ENCODE data around the gene PGLYRP1.

The PGLYRP1 gene, protein sequence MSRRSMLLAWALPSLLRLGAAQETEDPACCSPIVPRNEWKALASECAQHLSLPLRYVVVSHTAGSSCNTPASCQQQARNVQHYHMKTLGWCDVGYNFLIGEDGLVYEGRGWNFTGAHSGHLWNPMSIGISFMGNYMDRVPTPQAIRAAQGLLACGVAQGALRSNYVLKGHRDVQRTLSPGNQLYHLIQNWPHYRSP

DNA sequence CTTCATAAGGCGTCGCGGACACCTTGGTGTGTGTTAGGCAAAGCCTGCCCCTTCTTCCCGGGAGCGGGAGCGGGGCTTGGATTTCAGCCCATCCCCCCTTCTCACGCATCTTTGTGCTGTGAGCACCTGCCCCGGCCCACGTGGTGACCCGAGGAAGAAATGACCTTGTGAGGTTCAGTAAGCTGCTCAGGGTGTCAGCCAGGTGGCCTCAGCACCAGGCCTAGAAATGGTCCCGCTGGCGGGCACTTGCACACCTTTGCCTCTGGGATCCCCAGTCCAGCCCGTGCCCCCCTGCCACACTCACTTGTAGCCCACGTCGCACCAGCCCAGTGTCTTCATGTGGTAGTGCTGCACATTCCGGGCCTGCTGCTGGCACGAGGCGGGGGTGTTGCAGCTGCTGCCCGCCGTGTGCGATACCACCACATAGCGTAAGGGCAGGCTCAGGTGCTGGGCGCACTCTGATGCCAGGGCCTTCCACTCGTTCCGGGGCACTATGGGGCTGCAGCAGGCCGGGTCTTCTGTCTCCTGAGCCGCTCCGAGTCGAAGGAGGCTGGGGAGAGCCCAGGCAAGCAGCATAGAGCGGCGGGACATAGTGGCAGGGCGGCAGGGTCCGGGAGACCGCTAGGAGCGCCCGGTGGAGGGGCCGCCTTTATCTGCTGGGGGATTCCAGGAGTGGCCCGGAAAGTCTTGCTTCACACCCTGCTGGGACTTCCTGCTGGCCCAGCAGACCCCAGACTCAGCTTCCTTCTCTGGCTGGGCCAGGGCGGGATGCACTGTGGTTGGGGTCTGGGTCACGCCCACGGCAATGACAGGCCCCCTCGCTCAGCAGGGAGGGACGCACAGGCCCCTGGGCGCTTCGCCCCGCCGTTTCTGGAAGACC lies at the start of gene PGLYRP1:
Gene PGLYRP1, minus strand, starts transcription at position 623 of the 880 bp plus-strand sequence. Its CDS starts 32 bp downstream, at position 591.
- no peak for DNase-seq

DNA sequence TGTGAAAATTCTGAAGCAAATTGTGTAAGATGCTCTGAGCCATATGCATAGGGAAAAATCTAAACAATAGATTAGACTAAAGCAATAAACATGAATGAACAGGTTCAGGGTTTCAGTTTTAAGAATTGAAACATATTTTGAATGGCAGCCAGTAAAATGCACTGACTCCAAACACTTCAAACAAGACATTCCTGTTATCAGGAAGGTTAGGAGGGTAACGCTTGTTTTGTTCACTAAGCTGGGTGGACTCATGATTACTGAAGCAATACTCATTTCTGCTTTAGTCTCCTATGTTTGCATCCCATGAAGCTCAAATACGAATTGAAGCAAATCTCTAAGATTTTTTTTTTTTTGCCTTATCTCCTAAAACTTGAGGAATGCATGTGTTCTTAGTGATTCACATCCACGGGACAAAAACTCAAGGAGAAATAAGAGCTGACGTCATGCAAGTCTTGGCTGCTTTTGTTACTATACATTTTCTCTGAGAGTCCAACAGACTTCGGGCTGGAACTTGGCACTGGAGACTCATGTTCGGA lies 47.0 kb upstream of the PGLYRP1 start:
- DNase-seq = no peak

DNA sequence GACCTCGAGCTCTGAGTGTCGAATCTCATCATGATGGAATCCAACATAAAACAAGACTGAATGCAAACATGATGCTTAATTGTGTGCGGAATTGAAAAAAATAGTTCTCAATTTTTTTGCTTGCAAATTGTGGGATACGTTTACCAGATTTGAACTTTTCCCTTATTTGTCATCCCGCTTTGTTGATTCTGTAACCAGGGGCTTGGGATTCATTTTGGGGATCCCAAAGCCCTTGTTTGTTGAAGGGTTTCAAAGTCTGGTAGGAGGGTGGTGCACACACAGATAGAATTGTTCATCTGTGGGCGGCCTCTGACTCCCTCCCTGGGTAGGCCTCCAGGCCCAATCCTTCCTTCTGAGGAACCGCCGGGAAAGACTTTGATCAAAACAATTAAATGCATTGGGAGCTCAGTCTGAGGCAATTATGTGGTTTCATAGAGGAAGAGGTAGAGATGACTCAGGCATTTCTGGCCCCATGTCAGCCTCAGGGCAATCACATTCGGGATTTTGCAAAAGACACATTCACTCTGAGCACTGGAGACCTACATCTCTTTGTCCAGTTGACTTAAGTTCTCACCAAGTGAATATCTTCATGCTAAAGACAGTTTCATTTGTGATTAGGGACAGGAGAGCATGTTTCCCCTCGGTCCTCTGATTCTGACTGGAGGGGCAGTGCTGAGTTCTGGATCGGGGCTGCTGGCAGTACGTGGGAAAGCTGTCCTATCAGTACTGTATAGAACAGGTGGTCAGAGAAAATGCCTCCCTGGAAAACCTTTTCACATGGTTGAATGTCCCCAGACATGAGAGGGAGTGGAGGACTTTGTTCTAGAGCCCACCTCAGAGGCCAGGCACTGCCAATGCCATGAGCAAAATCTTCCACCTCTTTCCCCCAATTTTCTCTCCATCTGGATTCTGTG lies 45.7 kb upstream of the PGLYRP1 start:
- no peak for DNase-seq

DNA sequence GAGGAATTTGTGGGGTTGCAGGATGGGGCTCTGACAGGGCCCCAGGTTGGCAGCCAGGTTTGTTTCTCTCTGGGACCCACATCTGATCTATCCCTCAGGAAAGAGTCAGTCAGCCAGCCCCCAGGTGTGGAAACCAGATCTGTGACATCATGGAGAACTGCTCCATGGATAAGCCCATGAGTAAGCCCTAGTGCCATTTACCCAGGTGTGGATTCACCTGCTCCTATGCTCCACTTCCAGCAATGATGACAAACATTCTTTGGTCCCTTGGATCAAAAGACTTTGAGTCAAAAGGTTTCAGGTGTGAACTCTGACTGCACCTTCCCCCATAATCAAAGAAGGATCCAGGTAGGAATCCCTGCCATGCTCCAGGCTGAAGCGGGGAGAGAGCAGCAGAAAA lies 44.8 kb upstream of the PGLYRP1 start:
- no peak for DNase-seq

DNA sequence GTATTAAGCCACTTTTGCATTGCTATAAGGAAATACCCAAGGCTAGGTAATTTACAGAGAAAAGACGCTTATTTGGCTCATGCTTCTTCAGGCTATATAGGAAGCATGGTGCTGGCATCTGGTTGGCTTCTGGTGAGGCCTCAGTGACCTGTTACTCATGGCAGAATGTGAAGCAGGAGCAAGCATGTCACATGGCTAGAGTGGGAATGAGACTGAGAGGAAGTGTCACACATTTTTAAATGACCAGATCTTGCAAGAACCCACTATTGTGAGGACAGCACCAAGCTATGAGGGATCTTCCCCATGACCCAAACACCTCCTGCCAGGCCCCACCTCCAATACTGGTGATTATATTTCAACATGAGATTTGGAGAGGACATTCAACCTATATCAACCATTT lies 43.6 kb upstream of the PGLYRP1 start:
- no peak for DNase-seq

DNA sequence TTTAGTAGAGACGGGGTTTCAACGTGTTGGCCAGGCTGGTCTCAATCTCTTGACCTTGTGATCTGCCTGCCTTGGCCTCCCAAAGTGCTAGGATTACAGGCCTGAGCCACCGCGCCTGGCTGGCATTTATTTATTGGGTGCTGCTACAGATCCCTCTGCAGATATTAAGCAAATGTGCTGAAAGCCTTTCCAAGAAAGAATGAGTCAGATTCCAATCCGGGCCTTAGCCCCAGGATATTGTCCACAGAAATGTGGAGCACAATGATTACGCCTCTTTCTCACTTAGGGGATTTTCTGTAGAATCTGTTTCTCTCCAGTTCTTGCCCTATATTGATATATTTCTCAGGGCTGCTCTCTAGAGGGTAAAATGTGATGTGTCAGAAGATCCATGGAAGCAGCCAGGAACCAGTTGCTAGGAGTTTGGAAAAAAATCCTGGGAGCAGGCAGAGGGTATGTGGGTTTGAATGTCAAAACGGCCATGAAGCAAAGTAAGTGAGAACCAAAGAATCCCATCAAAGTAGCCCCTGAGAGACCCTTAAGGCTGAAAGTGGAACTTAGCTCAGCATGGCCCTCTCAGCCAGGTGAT lies 42.7 kb upstream of the PGLYRP1 start:
- DNase-seq = no peak

DNA sequence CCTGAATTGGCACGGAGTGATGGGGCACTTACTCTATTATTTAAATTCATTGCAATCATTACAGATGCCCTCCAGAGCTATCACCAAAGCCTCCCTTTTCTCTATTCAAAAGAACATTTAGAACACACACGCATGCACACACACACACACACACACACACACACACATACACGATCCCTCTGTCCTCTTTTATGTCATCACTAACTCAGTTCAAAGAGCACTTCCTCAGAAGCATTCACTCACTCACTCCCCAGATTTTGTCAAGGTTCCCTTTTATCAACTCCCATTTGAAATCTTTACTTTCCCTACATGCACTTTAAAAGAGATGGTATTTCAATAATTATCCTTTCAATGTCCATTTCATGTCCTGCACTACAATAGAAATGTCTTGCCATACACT lies 40.3 kb upstream of the PGLYRP1 start:
- DNase-seq = no peak

DNA sequence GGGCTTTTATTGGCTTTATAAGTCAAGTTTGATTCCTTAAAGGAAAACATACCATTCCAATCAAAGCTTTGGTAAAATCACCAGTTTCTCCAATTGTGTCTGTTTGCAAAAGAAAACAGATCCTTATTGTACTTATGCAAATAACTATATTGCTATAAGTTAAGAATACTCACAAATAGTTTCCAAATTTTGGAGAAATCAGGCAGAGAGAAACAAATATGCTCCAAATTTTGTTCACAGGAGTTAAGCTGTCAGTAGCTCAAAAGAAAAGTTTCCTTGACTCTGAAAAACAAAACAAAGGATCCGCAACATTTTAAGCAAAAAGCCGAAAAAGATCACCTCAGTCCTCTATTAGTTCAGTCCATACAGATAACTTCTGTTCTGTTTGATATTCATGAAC lies 37.2 kb upstream of the PGLYRP1 start:
- no peak for DNase-seq

DNA sequence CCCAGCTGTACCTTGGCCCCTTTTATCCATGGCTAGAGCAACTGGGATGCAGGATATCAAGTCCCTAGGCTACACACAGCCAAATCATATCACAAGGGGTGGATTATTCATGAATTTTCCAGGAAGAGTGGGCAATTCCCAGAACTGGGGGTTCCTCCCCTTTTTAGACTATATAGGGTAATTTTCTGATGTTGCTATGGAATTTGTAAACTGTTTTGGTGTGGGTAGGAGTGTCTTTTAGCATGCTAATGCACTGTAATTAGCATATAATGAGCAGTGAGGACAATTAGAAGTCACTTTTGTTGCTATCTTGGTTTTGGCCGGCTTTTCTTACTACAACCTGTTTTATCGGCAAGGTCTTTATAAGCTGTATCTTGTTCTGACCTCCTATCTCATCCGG lies 35.9 kb upstream of the PGLYRP1 start:
- no peak for DNase-seq

DNA sequence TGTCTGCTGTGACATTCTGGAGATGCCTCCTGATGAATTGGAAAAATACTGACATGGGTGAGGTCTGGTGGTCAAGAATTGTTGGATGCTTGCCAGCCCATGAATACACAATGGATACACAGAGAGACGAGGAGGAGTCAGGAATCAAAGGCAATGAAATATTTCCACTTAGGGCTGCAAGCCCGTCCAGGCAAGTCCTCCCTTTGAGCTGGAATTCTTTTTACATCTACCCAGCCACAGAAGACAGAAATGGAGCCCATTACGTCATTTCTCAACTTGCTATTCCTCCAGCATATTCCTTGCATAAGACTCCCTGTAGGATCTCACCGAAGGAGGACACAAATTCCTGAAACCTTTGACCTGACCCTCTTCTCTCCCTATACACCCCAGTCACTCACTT lies 33.7 kb upstream of the PGLYRP1 start:
- no peak for DNase-seq

DNA sequence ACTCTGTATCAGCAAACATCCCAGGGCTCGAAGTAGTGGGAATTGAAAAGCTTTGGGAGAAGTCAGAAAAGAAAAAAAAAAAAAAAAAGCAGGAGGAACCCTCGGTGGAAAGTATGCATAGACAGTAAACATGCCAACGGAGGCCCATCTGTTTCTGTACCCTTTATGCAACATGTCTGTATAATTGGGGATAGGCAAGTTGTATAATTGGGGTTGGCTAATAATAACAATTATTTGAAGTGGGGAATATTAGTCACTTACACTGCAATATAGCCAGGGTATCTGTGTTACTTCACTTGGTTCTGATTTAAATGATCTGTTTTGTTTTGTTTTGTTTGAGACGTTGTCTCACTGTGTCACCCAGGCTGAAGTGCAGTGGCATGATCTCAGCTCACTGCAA lies 30.0 kb upstream of the PGLYRP1 start:
- DNase-seq = no peak

DNA sequence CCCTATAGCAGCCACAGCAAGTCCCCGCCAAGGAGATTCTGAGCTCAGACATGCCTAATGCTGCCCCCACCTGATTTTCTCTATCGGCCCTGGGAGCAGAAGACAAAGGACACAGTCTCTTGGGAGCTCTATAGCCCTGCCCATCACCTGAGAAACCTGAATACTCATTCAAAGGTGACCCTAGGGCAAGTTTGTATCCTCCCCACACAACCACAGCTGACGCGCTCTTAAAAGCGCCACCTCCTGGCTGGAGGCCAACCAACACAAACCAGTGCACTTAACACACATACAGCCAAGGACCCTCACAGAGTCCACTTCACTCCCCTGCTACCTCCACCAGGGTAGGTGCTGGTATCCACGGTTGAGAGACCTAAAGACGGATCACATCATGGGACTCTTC lies 26.7 kb upstream of the PGLYRP1 start:
- DNase-seq = no peak

DNA sequence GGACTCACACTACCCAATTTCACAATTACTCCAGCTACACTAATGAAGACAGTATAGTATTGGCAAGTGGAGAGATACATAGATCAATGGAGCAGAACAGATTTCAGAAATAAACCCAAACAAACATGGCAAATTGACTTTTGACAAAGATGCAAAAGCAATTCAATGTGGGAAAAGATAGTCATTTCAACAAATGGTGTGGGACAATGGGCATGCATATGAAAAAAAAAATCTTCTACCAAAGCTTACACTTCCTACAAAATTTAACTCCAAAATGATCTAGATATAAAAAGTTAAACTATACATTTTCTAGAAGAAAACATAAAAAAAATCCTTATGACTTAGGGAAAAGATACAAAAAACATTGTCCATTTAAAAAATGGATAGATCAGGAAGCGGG lies 20.7 kb upstream of the PGLYRP1 start:
- no peak for DNase-seq

DNA sequence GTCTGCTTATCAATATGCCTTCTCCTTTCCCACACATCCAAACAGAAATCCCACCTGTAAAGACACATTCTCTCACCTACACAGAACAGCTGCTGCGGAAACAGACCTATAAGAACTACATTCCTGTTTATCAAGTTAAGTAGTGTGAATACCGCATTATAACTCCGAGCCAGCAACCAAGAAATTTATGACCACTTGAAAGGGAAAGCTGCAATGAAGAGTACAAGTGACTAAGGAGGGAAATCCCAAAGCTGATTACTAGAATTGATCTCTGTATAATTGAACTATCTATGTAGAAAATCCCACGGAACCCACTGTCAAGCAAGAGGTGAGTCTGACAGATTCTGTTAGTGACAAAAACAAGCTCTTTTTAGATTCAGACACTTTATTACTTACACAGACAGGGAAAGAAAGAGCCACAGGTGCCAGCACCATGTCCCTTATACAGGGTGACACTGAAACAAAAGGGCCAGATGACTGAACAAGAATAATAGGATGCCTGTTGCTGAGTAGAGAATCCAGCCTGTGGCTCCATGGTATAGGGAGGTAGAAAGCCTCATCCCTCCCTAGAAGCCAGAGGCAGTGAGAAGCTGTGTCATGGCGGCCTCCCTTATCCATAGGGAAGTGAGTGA lies 19.5 kb upstream of the PGLYRP1 start:
- no peak for DNase-seq

DNA sequence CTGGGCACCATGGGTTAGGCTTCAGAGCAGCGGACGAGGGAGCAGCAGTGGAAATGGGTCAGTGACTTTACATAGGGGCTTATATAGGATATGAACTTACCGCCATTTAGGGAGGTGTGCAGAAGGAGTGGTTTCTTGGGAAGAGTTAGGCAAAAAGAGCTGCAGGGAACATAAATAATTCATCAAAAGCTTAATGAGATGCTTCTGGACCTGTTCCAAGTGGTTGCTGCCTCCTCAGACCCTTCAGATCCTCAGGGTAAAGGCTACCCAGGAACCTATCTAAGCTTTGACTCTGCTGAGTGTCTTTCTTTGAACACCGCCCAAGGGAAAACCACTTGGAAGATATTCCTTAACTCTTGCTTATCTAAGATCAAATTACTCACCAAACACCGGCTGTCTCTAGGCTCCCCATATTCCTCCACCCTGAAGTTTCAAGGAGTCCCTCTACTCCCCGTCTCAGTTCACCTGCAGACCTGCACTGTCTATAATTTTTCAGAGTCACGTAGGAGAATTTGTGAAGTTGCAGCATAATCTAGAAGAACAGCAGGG lies 18.2 kb upstream of the PGLYRP1 start, which contains the start of gene IGFL4:
Gene IGFL4, minus strand, starts transcription at position 51 of the 549 bp plus-strand sequence. Its CDS starts 40 bp downstream, at position 11.
- DNase-seq = no peak

DNA sequence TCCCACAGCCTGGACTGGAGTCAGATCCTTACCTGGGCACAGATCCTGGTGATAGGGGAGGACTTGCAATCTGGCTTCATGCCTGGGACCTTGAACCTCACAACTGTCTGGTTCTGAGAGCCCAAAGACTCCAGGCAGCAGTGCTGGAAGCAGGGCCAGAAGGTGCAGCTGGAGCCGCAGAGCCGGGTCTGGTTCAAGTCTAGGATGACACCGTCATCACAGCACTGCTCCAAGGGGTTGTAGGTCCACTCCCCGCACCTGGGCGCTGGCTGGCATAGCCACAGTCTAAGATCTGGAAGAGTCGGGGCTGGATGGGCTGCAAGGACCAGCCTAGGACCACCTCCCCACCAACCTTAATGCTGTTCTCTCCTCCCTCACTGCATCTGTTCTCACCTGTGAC lies 17.3 kb upstream of the PGLYRP1 start:
- DNase-seq = no peak

DNA sequence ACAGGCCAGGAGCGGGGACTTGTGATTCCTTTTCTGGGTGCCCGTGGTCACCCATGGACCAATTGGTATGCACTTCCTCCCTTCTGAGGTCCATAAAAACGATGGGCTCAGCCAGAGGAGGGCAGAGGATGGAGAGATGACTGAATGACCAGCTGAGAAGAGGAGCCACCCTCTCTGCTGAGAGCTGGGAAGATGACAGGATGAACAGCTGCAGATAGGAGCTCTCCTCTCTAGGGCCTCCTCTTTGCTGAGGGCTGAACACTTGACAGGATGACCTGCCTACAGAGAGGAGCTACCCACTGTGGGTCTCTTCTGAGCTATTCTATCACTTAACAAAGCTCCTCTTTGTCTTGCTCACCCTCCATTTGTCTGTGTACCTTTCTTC lies 13.9 kb upstream of the PGLYRP1 start:
- DNase-seq = no peak

DNA sequence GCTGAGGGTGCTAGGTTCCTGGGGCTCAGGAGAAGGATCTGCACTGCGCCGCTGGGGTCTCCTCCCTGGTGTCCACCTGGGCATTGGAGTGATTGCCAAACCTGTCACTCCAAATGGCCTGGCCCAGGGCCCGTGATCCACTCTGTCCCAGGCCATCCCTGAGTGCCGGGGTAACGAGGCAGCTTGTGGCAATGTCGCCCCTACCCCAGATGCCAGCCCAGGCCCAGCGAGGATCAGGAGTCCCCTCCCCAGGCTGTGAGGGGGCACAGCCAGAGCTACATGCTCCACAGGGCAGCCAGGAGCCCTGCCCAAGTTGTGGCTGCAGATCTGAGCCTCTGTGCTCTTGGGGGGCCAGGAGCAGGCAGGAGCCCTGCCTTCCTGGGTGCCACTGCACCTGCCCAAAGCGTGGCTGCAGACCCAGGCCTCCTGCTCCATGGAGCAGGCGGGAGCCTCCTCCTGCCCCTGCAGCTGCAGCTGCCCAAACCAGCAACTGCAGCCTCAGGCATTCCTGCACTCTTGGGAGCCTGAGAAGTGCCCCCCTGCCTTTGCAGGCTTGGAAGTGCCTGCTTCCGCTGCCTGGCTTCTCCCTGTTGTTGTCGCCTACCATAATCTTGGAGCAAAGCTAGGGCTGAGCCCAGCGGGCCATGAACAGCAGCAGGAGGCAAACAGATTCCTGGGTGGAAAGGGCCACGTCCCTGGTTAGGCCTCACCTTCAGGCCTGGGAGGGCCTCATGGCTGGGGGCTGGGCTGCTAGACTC lies 13.3 kb upstream of the PGLYRP1 start:
- no peak for DNase-seq

DNA sequence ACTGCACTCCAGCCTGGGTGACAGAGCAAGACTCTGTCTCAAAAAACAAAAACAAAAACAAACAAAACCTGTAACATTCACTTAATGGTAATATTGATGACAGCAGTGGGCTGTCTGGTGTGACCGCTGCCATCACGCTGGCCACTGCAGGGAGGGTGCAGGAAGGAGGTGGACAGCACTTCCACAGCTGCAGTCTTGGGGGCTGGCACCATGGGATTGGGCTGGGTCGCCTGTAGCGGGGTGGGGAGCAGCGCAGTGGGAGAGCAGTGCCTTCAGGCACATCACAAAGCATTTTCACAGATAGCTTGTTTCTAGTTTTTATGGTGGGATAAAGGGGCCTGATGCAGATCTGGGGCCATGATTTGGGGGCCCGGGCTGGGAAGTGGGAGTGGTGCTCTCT lies 12.7 kb upstream of the PGLYRP1 start:
- no peak for DNase-seq

DNA sequence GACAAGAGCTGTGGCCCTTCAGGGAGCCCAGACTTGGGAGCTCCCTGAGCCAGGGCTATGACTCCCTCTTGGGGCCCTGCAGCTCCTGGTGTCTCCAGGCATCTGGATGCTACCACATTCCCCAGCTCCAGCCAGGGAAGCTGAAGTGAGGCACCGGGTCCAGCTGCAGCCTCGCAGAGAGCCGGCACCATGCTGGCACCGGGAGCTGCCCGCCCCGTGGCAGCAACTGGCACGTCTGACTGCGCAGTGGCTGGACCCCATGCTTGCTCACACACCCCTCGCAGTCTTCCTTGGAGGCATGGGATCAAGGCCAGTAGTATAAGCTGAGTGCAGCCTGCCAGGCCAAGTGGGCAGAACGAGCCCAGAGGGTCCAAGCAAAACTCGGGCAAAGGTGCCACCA lies 10.5 kb upstream of the PGLYRP1 start:
- DNase-seq = no peak

DNA sequence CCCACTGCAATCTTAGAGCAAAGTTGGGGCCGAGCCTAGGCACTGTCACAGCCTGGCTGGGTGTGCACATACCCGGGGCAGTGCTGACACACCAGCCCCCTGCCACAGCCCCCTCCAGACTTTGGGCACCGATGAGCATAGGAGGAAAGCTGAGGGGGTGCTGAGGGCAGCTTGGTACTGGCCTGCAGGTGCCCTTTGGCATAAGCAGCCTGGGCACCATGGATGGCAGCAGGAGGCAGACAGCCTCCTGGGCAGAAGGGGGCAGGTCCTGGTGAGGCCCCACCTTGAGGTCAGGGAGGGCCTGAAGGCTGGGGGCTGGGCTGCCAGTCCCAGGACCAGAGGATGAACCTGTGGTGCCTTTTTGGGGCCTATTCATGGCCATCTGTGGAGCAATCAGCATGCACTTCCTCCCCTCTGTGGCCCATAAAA lies 9.8 kb upstream of the PGLYRP1 start:
- no peak for DNase-seq
